ENCODE measurements around the gene FAM117A. TPM values are rescaled to one million over a fixed set of nuclear protein-coding genes. Genes with fewer than 3 reads are reported as not detected.

Gene FAM117A
- polyA plus RNA-seq, 1 experiment: 3.9 TPM

GRCh38 chr17:49777563-49777962, 13.6 kb upstream of the FAM117A start:
- ChIA-PET POLR2A (no interaction called here), CTCF (interaction anchor here (1.1 to 2.8 kb wide), 2 partner anchors 11 to 69 kb away, joined by 3 to 16 read pairs; partner anchors contain the start of genes KAT7 and SLC35B1)
- no peak for TF ChIP-seq CTCF (IDR thresholded peaks at IDR 0.05; ENCODE audit: insufficient read depth, low read depth, low read length)

GRCh38 chr17:49776551-49777300, 12.8 kb upstream of the FAM117A start:
- Histone ChIP-seq H3K4me3 (ENCODE audit: low read depth, low read length) (no peak overlapping the region), H3K27me3 (ENCODE audit: control insufficient read depth, insufficient read depth, low read length) (0 out of 2 replicates have a peak, but pooled peaks cover 1% of the 10 kb centered on the region), H3K36me3 (ENCODE audit: control insufficient read depth, insufficient read depth, low read length) (no peaks in the 10 kb centered on the region)
- ChIA-PET CTCF (interaction anchor here (1.0 to 2.8 kb wide), 3 partner anchors 11 to 68 kb away, joined by 3 to 16 read pairs (median 4); partner anchors contain the start of genes KAT7 and SLC35B1), POLR2A (no interaction called here)
- TF ChIP-seq CTCF (IDR thresholded peaks at IDR 0.05; ENCODE audit: insufficient read depth, low read depth, low read length): no peak
- DNase-seq (ENCODE audit: low read depth): no peak

More at GRCh38 chr17:49777563-49777962, 13.6 kb upstream of the FAM117A start:
- Histone ChIP-seq H3K4me3 (ENCODE audit: low read depth, low read length) (no peak overlapping the region), H3K27me3 (ENCODE audit: control insufficient read depth, insufficient read depth, low read length) (0 out of 2 replicates have a peak, but pooled peaks cover 1% of the 10 kb centered on the region), H3K36me3 (ENCODE audit: control insufficient read depth, insufficient read depth, low read length) (no peaks in the 10 kb centered on the region)
- no peak for DNase-seq (ENCODE audit: low read depth)

- ChIA-PET POLR2A (no interaction called here), CTCF (no interaction called here)
- TF ChIP-seq CTCF (IDR thresholded peaks at IDR 0.05; ENCODE audit: insufficient read depth, low read depth, low read length): no peak
- H3K27me3 ChIP-seq (ENCODE audit: control insufficient read depth, insufficient read depth, low read length): 0 out of 2 replicates have a peak, but pooled peaks cover 1% of the 10 kb centered on the region
- H3K36me3 ChIP-seq (ENCODE audit: control insufficient read depth, insufficient read depth, low read length): no peaks in the 10 kb centered on the region
- DNase-seq (ENCODE audit: low read depth): no peak
- no peak overlapping the region for H3K4me3 ChIP-seq (ENCODE audit: low read depth, low read length)
Observed at GRCh38 chr17:49775546-49776260, 11.8 kb upstream of the FAM117A start.

GRCh38 chr17:49766918-49767530, 3.1 kb upstream of the FAM117A start:
- DNase-seq (ENCODE audit: low read depth): no peak
- no peak overlapping the region for H3K4me3 ChIP-seq (ENCODE audit: low read depth, low read length)
- no peaks in the 10 kb centered on the region for H3K36me3 ChIP-seq (ENCODE audit: control insufficient read depth, insufficient read depth, low read length)
- peaks cover 14% of the 10 kb centered on the region for H3K27me3 ChIP-seq (ENCODE audit: control insufficient read depth, insufficient read depth, low read length)
- ChIA-PET POLR2A (no interaction called here), CTCF (interaction anchor here (0.6 to 1.2 kb wide), 3 partner anchors 32 to 58 kb away, joined by 3 to 4 read pairs (median 3); no protein-coding TSS in a partner anchor)
- no peak for TF ChIP-seq CTCF (IDR thresholded peaks at IDR 0.05; ENCODE audit: insufficient read depth, low read depth, low read length)
